A549 (cell line): ENCODE data around the gene ASB2. TPM values are rescaled to one million over a fixed set of nuclear protein-coding genes. Genes with fewer than 3 reads are reported as not detected.

ENCODE experiments used
- ATAC-seq, 2 experiments: fragments of 200-7000 bp in 1 of 2; fragments of >200 bp in 1 of 2; cut with Nextera tagmentation in 1 of 2; cut with Tn5 transposase in 1 of 2; 3 replicates each; pipeline versions ENCODE4 v1.8.0 to v1.9.1; 2018 to 2020; ENCODE audit warnings: mild to moderate bottlenecking in 1 of 2, moderate library complexity in 1 of 2
- CTCF ChIA-PET: fragments of 300-600 bp; sonication (Branson Sonifier 250); formaldehyde crosslinking; extraction: SDS; loops from one replicate; lab custom pipeline; 2021; ENCODE audit warnings: antibody characterized with exemption, inconsistent platforms; lab: Yijun Ruan, JAX
- POLR2A ChIA-PET: fragments of 350-600 bp; formaldehyde crosslinking; extraction: SDS; loops from one replicate; lab custom pipeline; 2021; ENCODE audit warnings: antibody characterized with exemption, inconsistent platforms; lab: Yijun Ruan, JAX
- DNase-seq, 2 experiments: peaks; one replicate each; pipeline versions ENCODE4 v3.0.0 to v3.0.0-alpha.2; 2011 to 2016; ENCODE audit warnings: low read depth in 1 of 2, low spot score in 1 of 2
- FAIRE-seq: peaks from 2 replicates; lab custom pipeline; 2011; peaks lifted over from hg19 to GRCh38; lab: Jason Lieb, UNC
- H3K27ac ChIP-seq, 2 experiments: fragments of >200 bp; sonication (Bioruptor Twin); formaldehyde crosslinking; 3 replicates each; pipeline ENCODE4 v1.5.1; 2016 to 2017
- H3K4me1 ChIP-seq: fragments of >200 bp; sonication (Bioruptor Twin); formaldehyde crosslinking; 3 replicates; pipeline ENCODE4 v1.6.1; 2016
- H3K4me2 ChIP-seq: fragments of >200 bp; sonication (Bioruptor Twin); formaldehyde crosslinking; 3 replicates; pipeline ENCODE4 v1.6.1; 2016
- H3K4me3 ChIP-seq: fragments of >200 bp; sonication (Bioruptor Twin); formaldehyde crosslinking; 3 replicates; pipeline ENCODE4 v1.5.1; 2016
- H3K9me3 ChIP-seq: fragments of >200 bp; sonication (Bioruptor Twin); formaldehyde crosslinking; 3 replicates; pipeline ENCODE4 v1.6.1; 2016
- CBX8 ChIP-seq: fragments of 200-600 bp; sonication (generic); IDR thresholded peaks from 2 replicates; pipeline ENCODE4 v1.6.1; 2016
- CEBPB ChIP-seq, 2 experiments: fragments of >200 bp in 1 of 2; sonication (Bioruptor Twin) in 1 of 2; formaldehyde crosslinking in 1 of 2; IDR thresholded peaks; 2 replicates each; pipeline ENCODE4 v1.6.1; 2012 to 2016
- CHD2 ChIP-seq: fragments of 150-350 bp; IDR thresholded peaks from 2 replicates; pipeline ENCODE4 v1.6.1; 2014; ENCODE audit warnings: low read length; ENCODE audit not compliant: partially characterized antibody
- ESRRA ChIP-seq: fragments of 150-350 bp; IDR thresholded peaks from 2 replicates; pipeline ENCODE4 v1.6.1; 2014; ENCODE audit warnings: mild to moderate bottlenecking, low read length, borderline replicate concordance
- JUNB ChIP-seq: fragments of >200 bp; sonication (Bioruptor Twin); formaldehyde crosslinking; IDR thresholded peaks from 2 replicates; pipeline ENCODE4 v1.6.1; 2016
- KDM1A ChIP-seq: fragments of 200-600 bp; sonication (generic); IDR thresholded peaks from 2 replicates; pipeline ENCODE4 v1.6.1; 2016; ENCODE audit warnings: low read depth, mild to moderate bottlenecking
- NPAS2 ChIP-seq: fragments of 250-450 bp; sonication (Bioruptor Pico); IDR thresholded peaks from 2 replicates; pipeline ENCODE4 v1.8.0; 2022; ENCODE audit warnings: mild to moderate bottlenecking, moderate library complexity, borderline replicate concordance
- RCOR1 ChIP-seq: fragments of 150-350 bp; IDR thresholded peaks from 2 replicates; pipeline ENCODE4 v1.6.1; 2014; ENCODE audit warnings: antibody characterized with exemption, low read length, low read depth
- ZSCAN20 ChIP-seq: fragments of 250-450 bp; sonication (Bioruptor Pico); IDR thresholded peaks from 2 replicates; pipeline ENCODE4 v1.8.0; 2022; ENCODE audit warnings: mild to moderate bottlenecking, moderate library complexity
- WGBS: methylation state at CpG from one replicate; pipeline ENCODE4 v1.1.6; 2017; ENCODE audit errors: missing lambda C conversion rate; 5-methylcytosine and 5-hydroxymethylcytosine counted together
- polyA plus RNA-seq, 4 experiments: library from polyadenylated mRNA; depleted of rRNA in 3 of 4; stranded (reverse); fragments of >200 nt; fragmentation: RNase III in 1 of 4; extraction: RNeasy Plus Mini Kit Qiagen cat#74134 plus additional on column Dnase treatment in 1 of 4; gene quantifications; 2 replicates in 3 of 4; 3 replicates in 1 of 4; pipeline ENCODE4 v1.2.3, GENCODE V29; 2011 to 2017
- TF ChIP-seq, protein P1 (sequence below): fragments of >200 bp; sonication (Bioruptor Twin); formaldehyde crosslinking; IDR thresholded peaks from 3 replicates; pipeline ENCODE4 v1.6.1; 2016
- TF ChIP-seq, protein P2 (sequence below): IDR thresholded peaks from 2 replicates; pipeline ENCODE4 v1.6.1; 2012; ENCODE audit warnings: low read depth, borderline replicate concordance
- TF ChIP-seq, protein P3 (sequence below): fragments of 450-650 bp; IDR thresholded peaks from 2 replicates; pipeline ENCODE4 v1.6.1; 2014; ENCODE audit warnings: antibody characterized with exemption

The ASB2 gene
- polyA plus RNA-seq, 2 of the 4 experiments (the other 2 are of a cell fraction): 0.03 to 0.10 TPM

DNA sequence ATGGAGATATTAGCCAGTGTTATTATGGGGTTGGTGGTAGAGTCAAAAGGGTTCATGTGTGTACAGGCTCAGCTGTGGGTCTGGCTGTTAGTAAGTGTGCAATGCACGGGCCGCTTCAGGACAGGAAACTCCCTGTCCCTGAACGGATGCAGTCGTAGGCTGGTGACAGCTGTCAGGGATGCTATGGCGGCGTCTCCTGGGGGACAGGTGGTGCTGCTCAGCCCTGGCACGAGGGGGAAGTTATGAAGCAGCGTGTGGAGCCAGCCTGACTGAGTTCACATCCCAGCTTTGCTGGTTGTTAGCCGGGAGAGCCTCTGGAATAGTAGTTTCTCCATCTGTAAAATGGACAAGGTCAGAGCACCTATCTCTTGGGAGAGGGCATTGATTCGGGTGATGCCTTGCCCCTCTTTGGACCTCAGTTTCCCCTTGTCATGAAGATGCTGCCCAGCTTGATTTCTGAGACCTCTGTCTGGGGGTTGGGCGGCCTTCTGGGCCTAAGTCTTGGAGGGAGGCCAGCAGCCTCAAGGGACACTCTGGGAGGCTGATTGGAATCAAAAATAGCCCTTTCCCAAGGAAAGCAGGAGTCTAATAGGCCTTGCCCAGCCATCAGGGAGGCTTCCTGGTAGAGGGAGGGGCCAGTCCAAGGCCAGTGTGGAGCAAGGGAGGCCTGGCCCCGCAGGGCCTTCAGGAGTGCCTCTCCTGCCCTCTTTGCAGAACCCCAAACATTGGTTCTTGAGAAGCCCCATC, 7.1 kb downstream of the ASB2 start:
- CTCF ChIA-PET: interaction anchor here (1.0 to 25.8 kb wide), 8 partner anchors 8 to 57 kb away, joined by 3 to 601 read pairs (median 8); partner anchors contain the start of genes CCDC197 and OTUB2
- POLR2A ChIA-PET: no interaction called here
- Histone ChIP-seq H3K27ac (no peak overlapping the region), H3K9me3 (no peaks in the 10 kb centered on the region), H3K4me2 (no peak overlapping the region), H3K4me1 (peaks cover 14% of the 10 kb centered on the region; the same call in 2 of the 3 replicates), H3K4me3 (no peak overlapping the region)
- DNase-seq: no peak
- no peak for ATAC-seq
- no peak for FAIRE-seq
- WGBS: 73% methylated on average over 12 of the region's 12 CpGs
- TF ChIP-seq KDM1A (no peak), ZSCAN20 (no peak), JUNB (no peak), CEBPB (IDR thresholded peaks at IDR 0.05) (no peak), CHD2 (no peak), ESRRA (no peak), CBX8 (no peak), RCOR1 (no peak)
- TF ChIP-seq, protein P1, sequence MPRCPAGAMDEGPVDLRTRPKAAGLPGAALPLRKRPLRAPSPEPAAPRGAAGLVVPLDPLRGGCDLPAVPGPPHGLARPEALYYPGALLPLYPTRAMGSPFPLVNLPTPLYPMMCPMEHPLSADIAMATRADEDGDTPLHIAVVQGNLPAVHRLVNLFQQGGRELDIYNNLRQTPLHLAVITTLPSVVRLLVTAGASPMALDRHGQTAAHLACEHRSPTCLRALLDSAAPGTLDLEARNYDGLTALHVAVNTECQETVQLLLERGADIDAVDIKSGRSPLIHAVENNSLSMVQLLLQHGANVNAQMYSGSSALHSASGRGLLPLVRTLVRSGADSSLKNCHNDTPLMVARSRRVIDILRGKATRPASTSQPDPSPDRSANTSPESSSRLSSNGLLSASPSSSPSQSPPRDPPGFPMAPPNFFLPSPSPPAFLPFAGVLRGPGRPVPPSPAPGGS: no peak
- TF ChIP-seq, protein P2, sequence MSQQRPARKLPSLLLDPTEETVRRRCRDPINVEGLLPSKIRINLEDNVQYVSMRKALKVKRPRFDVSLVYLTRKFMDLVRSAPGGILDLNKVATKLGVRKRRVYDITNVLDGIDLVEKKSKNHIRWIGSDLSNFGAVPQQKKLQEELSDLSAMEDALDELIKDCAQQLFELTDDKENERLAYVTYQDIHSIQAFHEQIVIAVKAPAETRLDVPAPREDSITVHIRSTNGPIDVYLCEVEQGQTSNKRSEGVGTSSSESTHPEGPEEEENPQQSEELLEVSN: no peak

DNA sequence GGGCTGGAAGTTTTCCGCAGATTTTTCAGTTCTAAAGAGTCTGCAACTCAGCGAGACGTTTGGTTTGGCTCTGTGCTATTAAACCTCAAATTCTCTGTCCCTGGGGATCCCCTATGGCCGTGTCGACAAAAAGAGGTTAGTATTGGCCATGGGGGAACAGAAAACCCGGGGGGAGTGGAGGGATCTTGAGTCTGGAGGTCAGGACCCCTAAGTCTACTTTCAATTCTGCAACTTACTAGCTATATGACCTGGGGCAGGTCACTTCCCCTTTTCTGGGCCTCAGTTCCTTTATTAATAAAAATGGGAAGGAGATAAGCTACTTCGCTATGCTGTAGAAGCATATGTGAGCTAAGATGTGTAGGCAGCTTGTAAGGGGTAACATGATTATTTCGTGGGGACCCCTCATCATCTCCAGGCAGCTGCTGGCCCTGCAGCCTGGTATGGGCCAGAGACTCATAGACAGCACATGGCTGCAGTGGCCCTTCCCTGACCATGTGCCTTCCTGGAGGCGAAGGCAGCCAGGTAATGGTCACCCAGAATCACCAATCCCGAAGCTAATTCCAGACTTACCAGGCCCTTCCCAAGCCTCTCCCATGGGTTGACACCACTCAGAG, 8.6 kb downstream of the ASB2 start:
- ChIA-PET POLR2A (no interaction called here), CTCF (interaction anchor here (0.6 to 25.8 kb wide), 5 partner anchors 15 to 58 kb away, joined by 3 to 601 read pairs (median 3); partner anchors contain the start of gene OTUB2)
- DNase-seq (no peak), ATAC-seq (no peak), FAIRE-seq (no peak)
- Histone ChIP-seq H3K4me3 (no peak overlapping the region), H3K4me2 (no peak overlapping the region), H3K4me1 (peaks cover 14% of the 10 kb centered on the region; the same call in 2 of the 3 replicates), H3K27ac (no peak overlapping the region), H3K9me3 (no peaks in the 10 kb centered on the region)
- 64% methylated on average over 10 of the region's 10 CpGs for WGBS
- no peak for TF ChIP-seq NPAS2 (CRISPR knock-in tag)
- TF ChIP-seq, protein P1: no peak

DNA sequence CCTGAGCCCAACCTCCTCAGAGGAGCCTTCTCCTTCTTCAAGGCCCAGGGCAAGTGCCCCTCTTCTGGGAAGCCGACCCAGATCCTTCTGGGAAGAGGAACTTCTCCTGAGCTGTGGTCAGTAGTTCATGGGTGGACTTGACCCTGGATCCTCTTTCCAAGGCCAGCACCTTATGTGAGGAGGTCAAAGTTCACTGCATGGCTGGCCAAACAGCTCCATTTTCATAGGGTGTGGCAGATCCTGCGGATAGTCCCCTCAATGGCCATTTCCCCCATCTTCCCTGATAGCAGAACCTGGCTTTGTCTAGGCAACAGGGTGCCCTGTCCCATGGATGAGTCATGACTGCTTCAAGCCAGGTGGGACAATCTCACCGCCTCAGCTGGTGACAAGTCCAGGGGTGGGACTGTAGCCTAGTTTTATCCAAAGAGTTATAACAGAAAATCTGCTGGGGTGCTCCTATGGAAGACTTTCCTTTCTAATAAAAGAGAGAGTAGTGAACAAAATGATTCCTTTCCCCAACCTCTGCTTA, 10.4 kb downstream of the ASB2 start:
- TF ChIP-seq, protein P3, sequence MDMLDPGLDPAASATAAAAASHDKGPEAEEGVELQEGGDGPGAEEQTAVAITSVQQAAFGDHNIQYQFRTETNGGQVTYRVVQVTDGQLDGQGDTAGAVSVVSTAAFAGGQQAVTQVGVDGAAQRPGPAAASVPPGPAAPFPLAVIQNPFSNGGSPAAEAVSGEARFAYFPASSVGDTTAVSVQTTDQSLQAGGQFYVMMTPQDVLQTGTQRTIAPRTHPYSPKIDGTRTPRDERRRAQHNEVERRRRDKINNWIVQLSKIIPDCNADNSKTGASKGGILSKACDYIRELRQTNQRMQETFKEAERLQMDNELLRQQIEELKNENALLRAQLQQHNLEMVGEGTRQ: no peak
- TF ChIP-seq, all 56 proteins: peak for 0
- Histone ChIP-seq H3K4me2 (peak overlapping the region; percentile 5; the same call in 1 of the 3 replicates), H3K4me1 (peaks cover 14% of the 10 kb centered on the region; the same call in 2 of the 3 replicates), H3K4me3 (no peak overlapping the region), H3K9me3 (no peaks in the 10 kb centered on the region), H3K27ac (peak overlapping the region in 1 of 2 experiments; percentile 78; a peak in 3 of 6 replicates)
- WGBS: 96% methylated on average over 3 of the region's 3 CpGs
- DNase-seq: no peak
- ATAC-seq: no peak
- CTCF ChIA-PET: interaction anchor here (0.8 to 25.8 kb wide), 4 partner anchors 9 to 35 kb away, joined by 3 to 601 read pairs (median 3); no protein-coding TSS in a partner anchor
- no peak for FAIRE-seq
- POLR2A ChIA-PET: interaction anchor here (1.6 kb wide), 1 partner anchor 26 kb away, joined by 4 read pairs; no protein-coding TSS in a partner anchor
